Esophagus squamous epithelium (tissue), 5 donors: ENCODE results near the gene MIA. TPM values are rescaled to one million over a fixed set of nuclear protein-coding genes. Genes with fewer than 3 reads are reported as not detected.

Experiments used
- DNase-seq: peaks from one replicate; lab custom pipeline; 2025; lab: John Stamatoyannopoulos, UW
- H3K27ac ChIP-seq, 4 donors: fragments of 200-600 bp; sonication (generic); one replicate each; pipeline ENCODE4 v1.5.1; 2016 to 2019; ENCODE audit warnings: mild to moderate bottlenecking in 1 of 4
- H3K27me3 ChIP-seq, 4 donors: fragments of 200-600 bp; sonication (generic); 1 replicate in 3 of 4; 2 replicates in 1 of 4; pipeline versions ENCODE4 v1.5.1 to v1.6.0; 2017 to 2021; ENCODE audit warnings: antibody characterized with exemption in 1 of 4
- H3K36me3 ChIP-seq, 3 donors: fragments of 200-600 bp; sonication (generic); one replicate each; pipeline ENCODE4 v1.5.1; 2016 to 2019
- H3K4me1 ChIP-seq, 3 donors: fragments of 200-600 bp; sonication (generic); one replicate each; pipeline ENCODE4 v1.5.1; 2017 to 2019
- H3K4me3 ChIP-seq, 4 donors: fragments of 200-600 bp; sonication (generic); 1 replicate in 3 of 4; 2 replicates in 1 of 4; pipeline ENCODE4 v1.5.1; 2016 to 2019; ENCODE audit warnings: mild to moderate bottlenecking in 2 of 4, moderate library complexity in 1 of 4
- H3K9me3 ChIP-seq, 3 donors: fragments of 200-600 bp; sonication (generic); one replicate each; pipeline ENCODE4 v1.5.1; 2016 to 2019
- POLR2A ChIP-seq, 4 donors: fragments of 450-650 bp; IDR thresholded peaks; one replicate each; pipeline ENCODE4 v1.6.1; 2017; ENCODE audit warnings: antibody characterized with exemption in 4 of 4, mild to moderate bottlenecking in 4 of 4, moderate library complexity in 3 of 4
- WGBS, 2 donors: methylation state at CpG; one replicate each; pipeline ENCODE4 v1.1.5; 2018; 5-methylcytosine and 5-hydroxymethylcytosine counted together
- intact Hi-C: fragments of 100-400 bp; cut with DNase I; formaldehyde crosslinking; loops from one replicate; pipeline ENCODE4 v1.15.0; 2022
- total RNA-seq, 4 donors: library from RNA; depleted of rRNA; stranded (reverse); fragments of >200 nt; gene quantifications; one replicate each; pipeline ENCODE4 v1.1.0, GENCODE V29; 2016
- TF ChIP-seq, protein P1 (sequence below), 6 experiments: fragments of 450-650 bp in 4 of 6; fragments of 200-600 bp in 2 of 6; sonication (generic) in 2 of 6; IDR thresholded peaks; one replicate each; pipeline ENCODE4 v1.5.1; 2016 to 2019; ENCODE audit warnings: antibody characterized with exemption in 6 of 6, mild to moderate bottlenecking in 4 of 6, moderate library complexity in 4 of 6
- donor health status: DM: yes; HTN: yes; CAD: no.

MIA gene
- total RNA-seq, 4 donors from 2014 or later, result 3.7 TPM; not detected in 3

GRCh38 chr19:40735013-40735771 lies 40.1 kb upstream of the MIA start:
- peaks cover 9 to 73% (median 11%) of the 10 kb centered on the region in 3 donors for H3K4me1 ChIP-seq
- H3K4me3 ChIP-seq, result no peak overlapping the region
- H3K27ac ChIP-seq, result peak overlapping the region; percentile 74 to 85 (median 76)
- intact Hi-C loops, result no loop called here
- H3K27me3 ChIP-seq, result no peaks in the 10 kb centered on the region
- no peaks in the 10 kb centered on the region for H3K9me3 ChIP-seq
- TF ChIP-seq, protein P1, sequence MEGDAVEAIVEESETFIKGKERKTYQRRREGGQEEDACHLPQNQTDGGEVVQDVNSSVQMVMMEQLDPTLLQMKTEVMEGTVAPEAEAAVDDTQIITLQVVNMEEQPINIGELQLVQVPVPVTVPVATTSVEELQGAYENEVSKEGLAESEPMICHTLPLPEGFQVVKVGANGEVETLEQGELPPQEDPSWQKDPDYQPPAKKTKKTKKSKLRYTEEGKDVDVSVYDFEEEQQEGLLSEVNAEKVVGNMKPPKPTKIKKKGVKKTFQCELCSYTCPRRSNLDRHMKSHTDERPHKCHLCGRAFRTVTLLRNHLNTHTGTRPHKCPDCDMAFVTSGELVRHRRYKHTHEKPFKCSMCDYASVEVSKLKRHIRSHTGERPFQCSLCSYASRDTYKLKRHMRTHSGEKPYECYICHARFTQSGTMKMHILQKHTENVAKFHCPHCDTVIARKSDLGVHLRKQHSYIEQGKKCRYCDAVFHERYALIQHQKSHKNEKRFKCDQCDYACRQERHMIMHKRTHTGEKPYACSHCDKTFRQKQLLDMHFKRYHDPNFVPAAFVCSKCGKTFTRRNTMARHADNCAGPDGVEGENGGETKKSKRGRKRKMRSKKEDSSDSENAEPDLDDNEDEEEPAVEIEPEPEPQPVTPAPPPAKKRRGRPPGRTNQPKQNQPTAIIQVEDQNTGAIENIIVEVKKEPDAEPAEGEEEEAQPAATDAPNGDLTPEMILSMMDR (IDR thresholded peaks at IDR 0.05), result no peak
- no peak for TF ChIP-seq POLR2A (IDR thresholded peaks at IDR 0.05)
- H3K36me3 ChIP-seq, result peaks cover 69 to 100% (median 71%) of the 10 kb centered on the region in 3 donors
- WGBS, 2 donors, result 64 to 70% methylated on average over 10 to 11 of the region's 11 CpGs
- DNase-seq, result no peak

DNA sequence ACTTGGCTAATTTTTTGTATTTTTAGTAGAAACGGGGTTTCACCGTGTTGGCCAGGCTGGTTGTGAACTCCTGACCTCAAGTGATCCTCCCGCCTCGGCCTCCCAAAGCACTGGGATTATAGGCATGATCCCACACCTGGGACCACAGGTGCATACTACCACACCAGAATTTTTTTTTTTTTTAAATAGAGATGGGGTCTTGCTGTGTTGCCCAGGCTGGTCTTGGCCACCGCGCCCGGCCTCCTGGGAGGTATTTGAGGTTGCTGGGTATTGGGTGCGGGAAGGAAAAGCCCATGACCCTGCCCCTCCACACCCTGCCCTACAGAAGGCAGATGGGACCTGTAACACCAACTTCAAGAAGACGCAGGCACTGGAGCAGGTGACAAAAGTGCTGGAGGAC lies 38.7 kb upstream of the MIA start:
- Histone ChIP-seq H3K4me1 (peaks cover 17 to 76% (median 22%) of the 10 kb centered on the region in 3 donors), H3K27me3 (no peaks in the 10 kb centered on the region), H3K9me3 (no peaks in the 10 kb centered on the region), H3K27ac (peak overlapping the region; percentile 55 to 85 (median 76)), H3K36me3 (peaks cover 61 to 90% (median 72%) of the 10 kb centered on the region in 3 donors), H3K4me3 (no peak overlapping the region)
- no peak for DNase-seq
- no peak for TF ChIP-seq POLR2A (IDR thresholded peaks at IDR 0.05)
- TF ChIP-seq, protein P1 (IDR thresholded peaks at IDR 0.05), result no peak
- intact Hi-C loops, result no loop called here
- WGBS, 2 donors, result 85 to 95% methylated on average over 4 to 8 of the region's 9 CpGs

GRCh38 chr19:40737102-40737644 lies 38.1 kb upstream of the MIA start:
- Histone ChIP-seq H3K4me3 (no peak overlapping the region), H3K4me1 (peaks cover 17 to 79% (median 22%) of the 10 kb centered on the region in 3 donors), H3K27me3 (no peaks in the 10 kb centered on the region), H3K27ac (peak overlapping the region; percentile 18 to 85 (median 76)), H3K36me3 (peaks cover 61 to 86% (median 72%) of the 10 kb centered on the region in 3 donors), H3K9me3 (no peaks in the 10 kb centered on the region)
- 85 to 100% methylated on average over 2 to 5 of the region's 9 CpGs for WGBS, 2 donors
- DNase-seq, result no peak
- TF ChIP-seq POLR2A (IDR thresholded peaks at IDR 0.05), result no peak
- TF ChIP-seq, protein P1 (IDR thresholded peaks at IDR 0.05), result no peak
- intact Hi-C loops, result no loop called here

GRCh38 chr19:40739030-40739839 lies 36.1 kb upstream of the MIA start:
- Histone ChIP-seq H3K27ac (peak overlapping the region; percentile 55 to 85 (median 80)), H3K36me3 (peaks cover 43 to 73% (median 58%) of the 10 kb centered on the region in 3 donors), H3K9me3 (no peaks in the 10 kb centered on the region), H3K4me3 (no peak overlapping the region), H3K4me1 (peaks cover 17 to 79% (median 22%) of the 10 kb centered on the region in 3 donors), H3K27me3 (no peaks in the 10 kb centered on the region)
- 69 to 76% methylated on average over 3 to 11 of the region's 22 CpGs for WGBS, 2 donors
- peak in 1 of 4 donors; percentile 12 for TF ChIP-seq POLR2A (IDR thresholded peaks at IDR 0.05)
- TF ChIP-seq, protein P1 (IDR thresholded peaks at IDR 0.05), result no peak
- DNase-seq, result no peak
- intact Hi-C loops, result no loop called here
